ENCODE data around the gene CCNG2.

Gene CCNG2

DNA sequence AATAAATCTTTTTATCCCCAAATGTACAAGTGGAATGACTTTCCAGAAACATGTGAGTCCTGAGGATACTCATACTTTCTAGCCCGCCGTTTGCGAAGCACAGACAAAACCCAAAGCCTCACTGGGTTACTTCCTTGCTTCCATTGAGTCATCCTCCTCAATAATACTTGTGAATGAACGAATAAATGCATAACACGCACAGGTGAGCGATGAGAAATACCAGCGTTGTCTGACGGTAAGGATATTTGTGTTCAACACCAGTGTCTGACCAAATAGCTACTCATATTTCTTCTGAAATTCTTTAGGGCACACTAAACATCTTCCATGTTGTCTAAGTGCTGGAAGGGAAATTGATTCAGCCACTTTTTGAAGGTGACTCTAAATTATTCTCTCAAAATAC lies 36.0 kb downstream of the CCNG2 start:
- no peaks in the 10 kb centered on the region for H3K27me3 ChIP-seq (ENCODE audit: low read length)
- H3K9me3 ChIP-seq (ENCODE audit: insufficient read depth, low read length) = no peaks in the 10 kb centered on the region
- no peaks in the 10 kb centered on the region for H4K20me1 ChIP-seq (ENCODE audit: low read depth, low read length)
- H2AFZ ChIP-seq (ENCODE audit: low read depth, low read length, severe bottlenecking) = peak overlapping the region; percentile 87
- peak overlapping the region; percentile 85 for H3K4me2 ChIP-seq (ENCODE audit: low read depth, low read length, poor library complexity, severe bottlenecking)
- no peak overlapping the region for H3K4me3 ChIP-seq (ENCODE audit: insufficient read depth, low read length, poor library complexity, severe bottlenecking)
- peaks cover 11% of the 10 kb centered on the region for H3F3A ChIP-seq (ENCODE audit: insufficient read depth)
- H3K9me2 ChIP-seq (replicated peaks; ENCODE audit: insufficient read depth, low read length) = no peaks in the 10 kb centered on the region
- H3K9ac ChIP-seq (ENCODE audit: low read length) = peak overlapping the region; percentile 11; the same call in 1 of the 2 replicates
- H3K79me2 ChIP-seq (ENCODE audit: insufficient read depth, low read length) = no peaks in the 10 kb centered on the region
- no peaks in the 10 kb centered on the region for H3K36me3 ChIP-seq (ENCODE audit: low read length)
- TF ChIP-seq, protein P1, sequence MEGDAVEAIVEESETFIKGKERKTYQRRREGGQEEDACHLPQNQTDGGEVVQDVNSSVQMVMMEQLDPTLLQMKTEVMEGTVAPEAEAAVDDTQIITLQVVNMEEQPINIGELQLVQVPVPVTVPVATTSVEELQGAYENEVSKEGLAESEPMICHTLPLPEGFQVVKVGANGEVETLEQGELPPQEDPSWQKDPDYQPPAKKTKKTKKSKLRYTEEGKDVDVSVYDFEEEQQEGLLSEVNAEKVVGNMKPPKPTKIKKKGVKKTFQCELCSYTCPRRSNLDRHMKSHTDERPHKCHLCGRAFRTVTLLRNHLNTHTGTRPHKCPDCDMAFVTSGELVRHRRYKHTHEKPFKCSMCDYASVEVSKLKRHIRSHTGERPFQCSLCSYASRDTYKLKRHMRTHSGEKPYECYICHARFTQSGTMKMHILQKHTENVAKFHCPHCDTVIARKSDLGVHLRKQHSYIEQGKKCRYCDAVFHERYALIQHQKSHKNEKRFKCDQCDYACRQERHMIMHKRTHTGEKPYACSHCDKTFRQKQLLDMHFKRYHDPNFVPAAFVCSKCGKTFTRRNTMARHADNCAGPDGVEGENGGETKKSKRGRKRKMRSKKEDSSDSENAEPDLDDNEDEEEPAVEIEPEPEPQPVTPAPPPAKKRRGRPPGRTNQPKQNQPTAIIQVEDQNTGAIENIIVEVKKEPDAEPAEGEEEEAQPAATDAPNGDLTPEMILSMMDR (IDR thresholded peaks at IDR 0.05; ENCODE audit: insufficient read depth, low read length, poor library complexity, severe bottlenecking) = no peak
- TF ChIP-seq EZH2phosphoT487 (conservative IDR thresholded peaks at IDR 0.05; ENCODE audit: low read length) = no peak
- peak overlapping the region; percentile 87 for H3K27ac ChIP-seq (ENCODE audit: low read depth, low read length)

DNA sequence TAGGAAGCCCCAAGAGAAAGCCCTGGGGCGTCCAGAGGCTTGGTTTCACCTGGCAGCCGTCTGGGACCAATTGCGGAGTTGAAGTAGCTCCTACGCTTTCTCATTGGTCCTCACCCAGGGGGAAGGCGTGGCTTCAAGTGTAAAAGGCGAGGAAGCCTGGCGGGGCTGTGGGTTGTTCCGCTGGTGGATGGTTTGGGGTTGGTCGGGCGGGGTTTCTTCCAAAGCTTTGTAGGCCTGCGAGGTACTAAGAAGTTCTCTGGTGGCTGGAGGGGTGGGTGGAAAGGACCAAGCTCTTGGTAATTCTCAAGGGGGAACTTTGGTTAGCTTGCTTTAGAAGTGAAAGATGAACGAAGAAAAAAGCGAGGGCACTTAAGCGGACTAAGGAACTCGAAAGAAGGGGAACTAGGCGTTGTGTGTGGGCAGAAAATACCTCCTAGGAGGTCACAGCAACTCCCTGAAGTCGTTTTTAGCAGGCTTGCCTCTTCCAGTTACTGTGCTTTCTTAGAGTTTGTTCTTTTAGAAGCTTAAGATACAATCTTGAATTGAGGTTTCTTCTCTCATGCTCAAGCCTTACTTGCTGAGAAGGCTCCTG lies 36.6 kb downstream of the CCNG2 start:
- Histone ChIP-seq H3K4me2 (ENCODE audit: low read depth, low read length, poor library complexity, severe bottlenecking) (peak overlapping the region; percentile 85), H3K9me3 (ENCODE audit: insufficient read depth, low read length) (no peaks in the 10 kb centered on the region), H3K79me2 (ENCODE audit: insufficient read depth, low read length) (no peaks in the 10 kb centered on the region), H3K36me3 (ENCODE audit: low read length) (no peaks in the 10 kb centered on the region), H3F3A (ENCODE audit: insufficient read depth) (peaks cover 11% of the 10 kb centered on the region), H3K9ac (ENCODE audit: low read length) (peak overlapping the region; percentile 51), H2AFZ (ENCODE audit: low read depth, low read length, severe bottlenecking) (peak overlapping the region; percentile 87), H3K9me2 (replicated peaks; ENCODE audit: insufficient read depth, low read length) (no peaks in the 10 kb centered on the region), H3K4me3 (ENCODE audit: insufficient read depth, low read length, poor library complexity, severe bottlenecking) (peak overlapping the region; percentile 51), H3K27me3 (ENCODE audit: low read length) (no peaks in the 10 kb centered on the region), H3K27ac (ENCODE audit: low read depth, low read length) (peak overlapping the region; percentile 87), H4K20me1 (ENCODE audit: low read depth, low read length) (no peaks in the 10 kb centered on the region)
- TF ChIP-seq, protein P1 (IDR thresholded peaks at IDR 0.05; ENCODE audit: insufficient read depth, low read length, poor library complexity, severe bottlenecking) = no peak
- no peak for TF ChIP-seq EZH2phosphoT487 (conservative IDR thresholded peaks at IDR 0.05; ENCODE audit: low read length)

- peak overlapping the region; percentile 85 for H3K4me2 ChIP-seq (ENCODE audit: low read depth, low read length, poor library complexity, severe bottlenecking)
- peak overlapping the region; percentile 87 for H3K27ac ChIP-seq (ENCODE audit: low read depth, low read length)
- H3K4me3 ChIP-seq (ENCODE audit: insufficient read depth, low read length, poor library complexity, severe bottlenecking) = peak overlapping the region; percentile 51
- no peaks in the 10 kb centered on the region for H3K9me2 ChIP-seq (replicated peaks; ENCODE audit: insufficient read depth, low read length)
- H3K27me3 ChIP-seq (ENCODE audit: low read length) = no peaks in the 10 kb centered on the region
- H3K36me3 ChIP-seq (ENCODE audit: low read length) = no peaks in the 10 kb centered on the region
- TF ChIP-seq EZH2phosphoT487 (conservative IDR thresholded peaks at IDR 0.05; ENCODE audit: low read length) = no peak
- TF ChIP-seq, protein P1 (IDR thresholded peaks at IDR 0.05; ENCODE audit: insufficient read depth, low read length, poor library complexity, severe bottlenecking) = no peak
- H3K79me2 ChIP-seq (ENCODE audit: insufficient read depth, low read length) = no peaks in the 10 kb centered on the region
- peak overlapping the region; percentile 87 for H2AFZ ChIP-seq (ENCODE audit: low read depth, low read length, severe bottlenecking)
- no peaks in the 10 kb centered on the region for H4K20me1 ChIP-seq (ENCODE audit: low read depth, low read length)
- H3F3A ChIP-seq (ENCODE audit: insufficient read depth) = peaks cover 11% of the 10 kb centered on the region
- H3K9ac ChIP-seq (ENCODE audit: low read length) = peak overlapping the region; percentile 51
- H3K9me3 ChIP-seq (ENCODE audit: insufficient read depth, low read length) = no peaks in the 10 kb centered on the region
Measured at GRCh38 chr4:77194366-77194765, 37.4 kb downstream of the CCNG2 start.
